Liver (tissue), 9 donors: ENCODE data around the gene DCDC2C. TPM values are rescaled to one million over a fixed set of nuclear protein-coding genes. Genes with fewer than 3 reads are reported as not detected.

Experiments
- DNase-seq: peaks from one replicate; pipeline ENCODE4 v3.0.0-alpha.2; 2017; ENCODE audit warnings: low spot score
- H3K27ac ChIP-seq, 2 donors: one replicate each; pipeline ENCODE4 v1.7.0; 2013; ENCODE audit warnings: inconsistent platforms in 2 of 2, low read length in 2 of 2, control low read depth in 1 of 2, low read depth in 1 of 2, mild to moderate bottlenecking in 1 of 2
- H3K27me3 ChIP-seq, 4 donors: one replicate each; pipeline versions ENCODE4 v1.6.1 to v1.7.0; 2013; ENCODE audit warnings: low read length in 3 of 4, inconsistent platforms in 1 of 4, mild to moderate bottlenecking in 1 of 4, moderate library complexity in 1 of 4; ENCODE audit not compliant: control insufficient read depth in 4 of 4, insufficient read depth in 4 of 4
- H3K36me3 ChIP-seq, 4 donors: one replicate each; pipeline versions ENCODE4 v1.6.1 to v1.7.0; 2013; ENCODE audit warnings: low read length in 3 of 4, mild to moderate bottlenecking in 3 of 4, low read depth in 1 of 4, moderate library complexity in 1 of 4; ENCODE audit not compliant: control insufficient read depth in 4 of 4, insufficient read depth in 3 of 4
- H3K4me1 ChIP-seq, 4 donors: one replicate each; pipeline versions ENCODE4 v1.6.1 to v1.7.0; 2013; ENCODE audit warnings: low read length in 3 of 4, mild to moderate bottlenecking in 3 of 4, moderate library complexity in 1 of 4; ENCODE audit not compliant: control insufficient read depth in 4 of 4, insufficient read depth in 4 of 4
- H3K4me3 ChIP-seq, 3 donors: one replicate each; pipeline versions ENCODE4 v1.6.1 to v1.7.0; 2013; ENCODE audit warnings: low read length in 3 of 3, control low read depth in 1 of 3, low read depth in 1 of 3, mild to moderate bottlenecking in 1 of 3
- H3K9ac ChIP-seq, 2 donors: one replicate each; pipeline ENCODE4 v1.7.0; 2013; ENCODE audit warnings: low read length in 2 of 2, mild to moderate bottlenecking in 2 of 2, moderate library complexity in 2 of 2, control low read depth in 1 of 2, low read depth in 1 of 2
- H3K9me3 ChIP-seq, 4 donors: one replicate each; pipeline versions ENCODE4 v1.6.1 to v1.7.0; 2013; ENCODE audit warnings: low read length in 3 of 4; ENCODE audit not compliant: control insufficient read depth in 4 of 4
- ATF3 ChIP-seq: IDR thresholded peaks from 2 replicates; pipeline ENCODE4 v1.6.1; 2016; ENCODE audit warnings: antibody characterized with exemption
- EGR1 ChIP-seq, 2 donors: IDR thresholded peaks; 2 replicates each; pipeline ENCODE4 v1.6.1; 2016 to 2018; ENCODE audit warnings: antibody characterized with exemption in 2 of 2, low read depth in 2 of 2
- FOXA1 ChIP-seq: IDR thresholded peaks from 2 replicates; pipeline ENCODE4 v1.6.1; 2016; ENCODE audit warnings: antibody characterized with exemption
- FOXA2 ChIP-seq: IDR thresholded peaks from 2 replicates; pipeline ENCODE4 v1.6.1; 2016; ENCODE audit warnings: antibody characterized with exemption
- GABPA ChIP-seq, 2 donors: IDR thresholded peaks in 1 of 2; conservative IDR thresholded peaks in 1 of 2; 2 replicates each; pipeline ENCODE4 v1.6.1; 2016; ENCODE audit warnings: antibody characterized with exemption in 2 of 2, mild to moderate bottlenecking in 1 of 2, moderate library complexity in 1 of 2
- HNF4A ChIP-seq, 2 donors: conservative IDR thresholded peaks; 2 replicates each; pipeline ENCODE4 v1.6.1; 2016; ENCODE audit warnings: antibody characterized with exemption in 2 of 2, mild to moderate bottlenecking in 2 of 2
- JUND ChIP-seq, 2 donors: IDR thresholded peaks; 2 replicates each; pipeline ENCODE4 v1.6.1; 2016; ENCODE audit warnings: antibody characterized with exemption in 2 of 2
- MAX ChIP-seq: IDR thresholded peaks from 2 replicates; pipeline ENCODE4 v1.6.1; 2016; ENCODE audit warnings: antibody characterized with exemption
- REST ChIP-seq: IDR thresholded peaks from 2 replicates; pipeline ENCODE4 v1.6.1; 2016; ENCODE audit warnings: antibody characterized with exemption, mild to moderate bottlenecking
- RXRA ChIP-seq, 2 donors: IDR thresholded peaks; 2 replicates each; pipeline ENCODE4 v1.6.1; 2017 to 2018; ENCODE audit warnings: antibody characterized with exemption in 2 of 2, mild to moderate bottlenecking in 1 of 2
- SP1 ChIP-seq: IDR thresholded peaks from 2 replicates; pipeline ENCODE4 v1.6.1; 2018; ENCODE audit warnings: antibody characterized with exemption, mild to moderate bottlenecking
- TAF1 ChIP-seq: conservative IDR thresholded peaks from 2 replicates; pipeline ENCODE4 v1.6.1; 2016; ENCODE audit warnings: antibody characterized with exemption, mild to moderate bottlenecking
- YY1 ChIP-seq: IDR thresholded peaks from 2 replicates; pipeline ENCODE4 v1.6.1; 2016; ENCODE audit warnings: antibody characterized with exemption, mild to moderate bottlenecking
- ZBTB33 ChIP-seq: IDR thresholded peaks from 2 replicates; pipeline ENCODE4 v1.6.1; 2016; ENCODE audit warnings: antibody characterized with exemption
- WGBS: extraction: QIAGEN DNeasy Blood & Tissue Kit; methylation state at CpG from one replicate; pipeline ENCODE4 v1.1.7; 2013; 5-methylcytosine and 5-hydroxymethylcytosine counted together
- polyA plus RNA-seq, 2 donors: library from polyadenylated mRNA; stranded (reverse) in 1 of 2; unstranded in 1 of 2; fragments of 200-250 nt in 1 of 2; fragments of >200 nt in 1 of 2; fragmentation: Nextera tagmentation in 1 of 2; extraction: Ambion mirVana in 1 of 2; gene quantifications; one replicate each; pipeline versions ENCODE4 v1.2.1 to v1.2.3, GENCODE V29; 2013 to 2015
- total RNA-seq, 2 donors: library from RNA; depleted of rRNA; stranded (reverse); fragments of >200 nt; gene quantifications; one replicate each; pipeline ENCODE4 v1.2.3, GENCODE V29; 2014
- donor health status: healthy.
- donor health status: healthy.
- donor health status: healthy.
- donor health status: healthy.
- donor health status: healthy.

DCDC2C gene
- total and polyA plus RNA-seq, 4 donors: not detected

- Histone ChIP-seq H3K9ac (no peak overlapping the region), H3K9me3 (no peaks in the 10 kb centered on the region), H3K4me1 (no peaks in the 10 kb centered on the region), H3K27me3 (no peaks in the 10 kb centered on the region), H3K36me3 (no peaks in the 10 kb centered on the region), H3K27ac (no peak overlapping the region), H3K4me3 (no peak overlapping the region)
- no peak for DNase-seq
- no peak for TF ChIP-seq YY1
- WGBS: 95% methylated on average over 2 of the region's 2 CpGs
These were observed 24.2 kb upstream of the DCDC2C start for GRCh38 chr2:3679180-3679579.

- no peak for TF ChIP-seq ZBTB33
- TF ChIP-seq REST: no peak
- TF ChIP-seq YY1: no peak
- no peak for TF ChIP-seq SP1
- no peak for TF ChIP-seq MAX
- TF ChIP-seq ATF3: no peak
- no peak for TF ChIP-seq RXRA (IDR thresholded peaks at IDR 0.05)
- TF ChIP-seq EGR1 (IDR thresholded peaks at IDR 0.05; ENCODE audit: low read depth in 2 of 2): no peak
- no peak for TF ChIP-seq HNF4A (conservative IDR thresholded peaks at IDR 0.05)
- no peak for TF ChIP-seq FOXA2
- no peak for TF ChIP-seq JUND (IDR thresholded peaks at IDR 0.05)
- TF ChIP-seq FOXA1: no peak
- no peak for TF ChIP-seq TAF1
- TF ChIP-seq GABPA (IDR thresholded peaks at IDR 0.05 in 1 of 2, conservative IDR thresholded peaks at IDR 0.05 in 1 of 2): no peak
- Histone ChIP-seq H3K27me3 (no peaks in the 10 kb centered on the region), H3K4me3 (no peak overlapping the region), H3K36me3 (no peaks in the 10 kb centered on the region), H3K9ac (no peak overlapping the region), H3K9me3 (no peaks in the 10 kb centered on the region), H3K4me1 (no peaks in the 10 kb centered on the region), H3K27ac (no peak overlapping the region)
- no peak for DNase-seq
- WGBS: 85% methylated on average over 23 of the region's 23 CpGs
These were observed 23.6 kb upstream of the DCDC2C start for GRCh38 chr2:3679616-3680393.
